Lower leg skin (tissue), 3 donors: ENCODE results near the gene IQCK.

ENCODE experiments used
- CTCF ChIP-seq, 3 donors: fragments of 450-650 bp; IDR thresholded peaks; one replicate each; pipeline ENCODE4 v1.5.1; 2016; ENCODE audit warnings: antibody characterized with exemption in 3 of 3, mild to moderate bottlenecking in 3 of 3, moderate library complexity in 2 of 3
- POLR2A ChIP-seq, 2 donors: fragments of 450-650 bp; IDR thresholded peaks; one replicate each; pipeline ENCODE4 v1.6.1; 2016 to 2017; ENCODE audit warnings: antibody characterized with exemption in 2 of 2, mild to moderate bottlenecking in 1 of 2, moderate library complexity in 1 of 2

DNA sequence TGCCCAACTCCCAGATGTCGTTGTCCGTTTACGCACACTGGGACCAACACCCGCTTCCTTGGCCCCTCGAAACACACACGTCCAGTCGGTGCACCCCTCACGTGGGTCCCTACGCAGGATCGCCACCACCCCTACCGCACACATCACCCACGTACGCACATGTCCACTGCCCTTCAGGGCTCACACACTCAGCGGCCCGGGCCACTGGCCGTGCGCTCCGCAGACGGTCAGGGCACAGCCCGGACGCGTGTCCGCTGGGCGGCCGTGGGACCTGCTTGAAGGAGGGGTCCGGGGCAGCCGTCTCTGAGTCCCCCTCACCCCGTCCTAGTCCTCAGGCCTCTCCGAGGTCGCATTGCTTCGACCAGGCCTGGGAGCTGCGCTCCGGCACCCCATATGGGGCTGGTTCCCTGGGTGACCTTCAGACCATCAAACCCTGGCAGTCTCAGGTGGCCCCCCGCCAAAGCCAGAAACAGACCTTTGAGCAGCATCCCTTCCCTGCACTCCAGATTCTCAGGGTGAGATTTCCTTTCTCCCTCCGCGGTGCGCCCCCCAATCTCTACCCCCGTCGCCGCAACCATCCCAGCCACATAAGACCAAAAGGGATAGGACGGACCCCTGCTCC, 167.5 kb downstream of the IQCK start:
- no peak for TF ChIP-seq CTCF (IDR thresholded peaks at IDR 0.05)
- no peak for TF ChIP-seq POLR2A (IDR thresholded peaks at IDR 0.05)
